Hair follicular keratinocyte (primary cell): ENCODE data around the gene CADM4. TPM values are rescaled to one million over a fixed set of nuclear protein-coding genes. Genes with fewer than 3 reads are reported as not detected.

Experiments used
- total RNA-seq: library from RNA; depleted of rRNA; stranded (reverse); fragments of >200 nt; gene quantifications from 2 replicates; pipeline ENCODE4 v1.2.3, GENCODE V29; 2015

The CADM4 gene, protein sequence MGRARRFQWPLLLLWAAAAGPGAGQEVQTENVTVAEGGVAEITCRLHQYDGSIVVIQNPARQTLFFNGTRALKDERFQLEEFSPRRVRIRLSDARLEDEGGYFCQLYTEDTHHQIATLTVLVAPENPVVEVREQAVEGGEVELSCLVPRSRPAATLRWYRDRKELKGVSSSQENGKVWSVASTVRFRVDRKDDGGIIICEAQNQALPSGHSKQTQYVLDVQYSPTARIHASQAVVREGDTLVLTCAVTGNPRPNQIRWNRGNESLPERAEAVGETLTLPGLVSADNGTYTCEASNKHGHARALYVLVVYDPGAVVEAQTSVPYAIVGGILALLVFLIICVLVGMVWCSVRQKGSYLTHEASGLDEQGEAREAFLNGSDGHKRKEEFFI
- 4.5 and 6.8 TPM in 2 replicates for total RNA-seq

GRCh38 chr19:43639519-43640423, at the start of gene CADM4:
CADM4 (minus strand) TSS chr19:43639850; CDS start chr19:43639790, 60 bp downstream.

DNA sequence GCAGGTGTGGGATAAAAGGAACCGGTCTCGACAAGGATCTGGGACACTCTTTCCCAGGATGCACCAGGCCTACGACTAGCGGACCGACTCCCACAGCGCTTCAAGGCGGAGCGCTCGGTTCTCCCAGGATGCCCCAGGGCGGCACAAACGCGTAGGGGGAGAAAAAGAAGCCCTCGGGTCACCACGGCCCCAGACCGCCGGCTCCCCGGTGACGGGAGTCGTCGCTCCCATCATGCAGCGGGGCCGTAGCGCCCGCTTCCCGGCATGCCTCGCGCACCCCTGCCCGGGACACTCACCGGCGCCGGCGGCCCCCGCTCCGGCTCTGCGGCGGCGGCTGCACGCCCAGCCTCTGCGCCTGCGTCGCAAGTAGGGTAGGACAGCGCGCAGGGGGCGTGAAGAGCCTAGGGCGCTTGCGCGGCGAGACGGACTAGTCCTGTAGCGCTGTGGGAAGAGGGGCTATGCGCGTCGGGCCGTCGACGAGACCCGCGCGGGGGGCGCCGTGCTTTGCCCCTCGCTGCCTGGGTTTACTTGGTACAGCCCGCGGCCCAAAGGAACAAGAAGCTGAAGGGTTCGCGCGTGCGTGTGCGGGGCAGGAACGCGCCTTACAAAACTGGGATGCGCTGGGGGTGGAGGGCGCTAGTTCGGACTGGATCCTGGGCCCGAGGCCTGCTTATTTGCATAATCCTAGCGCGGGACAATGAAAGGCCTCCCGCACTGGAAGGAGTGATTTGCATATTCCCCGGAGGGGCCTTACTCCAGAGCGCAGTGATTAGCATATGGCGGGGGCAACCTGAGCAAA, 20.2 kb downstream of the CADM4 start, which contains the start of gene ZNF428:
Gene ZNF428, minus strand, starts transcription at position 368 of the 799 bp plus-strand sequence. CDS start 5,325 bp downstream, outside the sequence.

DNA sequence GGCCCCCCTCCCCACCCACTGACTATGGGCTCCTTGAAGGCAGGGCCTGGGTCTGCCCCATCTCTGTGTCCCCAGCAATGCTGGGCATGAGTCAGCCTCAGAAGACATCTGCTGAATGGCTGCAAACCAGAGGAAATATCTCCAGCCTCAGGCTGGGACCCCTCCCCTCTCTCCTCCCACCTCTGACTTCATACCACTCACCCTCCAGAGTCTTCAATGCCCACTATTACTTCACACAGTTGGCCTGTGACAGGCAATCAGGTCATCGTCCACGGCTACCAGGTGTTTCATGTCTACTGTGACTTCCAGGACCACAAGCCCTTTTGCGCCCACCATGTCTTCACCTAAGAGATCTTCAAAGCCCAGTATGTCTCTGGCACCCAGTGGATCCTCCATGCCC, 27.9 kb downstream of the CADM4 start, which contains the start of gene SRRM5:
Gene SRRM5, plus strand, starts transcription at position 301 of the 400 bp plus-strand sequence. Its CDS starts 34 bp downstream, at position 335.

DNA sequence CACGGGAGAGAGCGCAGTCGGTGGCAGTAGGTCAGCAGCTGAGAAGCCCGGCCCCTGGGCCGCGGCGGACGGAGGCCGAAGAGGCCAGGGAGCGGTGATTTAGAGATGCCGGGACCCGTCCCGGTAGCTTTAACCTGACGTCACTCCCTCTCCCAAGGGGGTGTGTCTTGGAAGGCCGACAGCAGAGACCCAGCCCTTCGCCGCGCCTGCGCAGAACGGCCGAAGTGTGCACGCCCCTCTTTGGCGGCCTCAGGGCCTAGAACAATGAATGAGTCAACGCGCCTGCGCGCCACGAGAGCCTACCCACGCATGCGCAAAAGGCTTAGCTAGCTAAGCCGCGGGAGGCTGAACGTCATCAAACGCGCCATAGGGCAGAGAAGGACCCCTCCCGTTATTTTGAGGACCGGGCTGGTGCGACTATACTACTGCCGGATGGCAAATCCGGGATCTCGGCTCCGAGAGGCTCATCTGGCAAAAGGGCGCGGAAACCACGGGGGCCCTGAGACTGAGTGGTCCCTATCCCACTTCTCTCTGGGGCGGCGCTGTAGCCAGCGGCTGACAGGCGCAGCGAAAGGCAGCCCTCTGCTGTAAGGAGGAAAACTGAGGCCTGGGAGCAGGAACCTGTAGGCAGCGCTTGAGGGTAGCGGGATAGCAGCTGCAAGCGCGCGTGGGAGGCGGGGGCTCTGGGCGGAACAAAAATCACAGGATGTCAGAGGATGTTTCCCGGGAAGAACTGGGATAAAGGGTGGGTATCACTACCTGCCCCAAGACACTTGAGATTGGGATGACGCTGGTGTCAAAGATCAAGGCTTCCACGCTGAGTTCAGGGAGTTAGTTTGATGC, 43.4 kb downstream of the CADM4 start, which contains the start of the genes IRGQ and ZNF576:
Gene IRGQ, minus strand, starts transcription at position 136 of the 843 bp plus-strand sequence. CDS start 796 bp downstream, outside the sequence.
Gene ZNF576, plus strand, starts transcription at position 597 of the 843 bp plus-strand sequence. CDS start 514 bp downstream, outside the sequence.

DNA sequence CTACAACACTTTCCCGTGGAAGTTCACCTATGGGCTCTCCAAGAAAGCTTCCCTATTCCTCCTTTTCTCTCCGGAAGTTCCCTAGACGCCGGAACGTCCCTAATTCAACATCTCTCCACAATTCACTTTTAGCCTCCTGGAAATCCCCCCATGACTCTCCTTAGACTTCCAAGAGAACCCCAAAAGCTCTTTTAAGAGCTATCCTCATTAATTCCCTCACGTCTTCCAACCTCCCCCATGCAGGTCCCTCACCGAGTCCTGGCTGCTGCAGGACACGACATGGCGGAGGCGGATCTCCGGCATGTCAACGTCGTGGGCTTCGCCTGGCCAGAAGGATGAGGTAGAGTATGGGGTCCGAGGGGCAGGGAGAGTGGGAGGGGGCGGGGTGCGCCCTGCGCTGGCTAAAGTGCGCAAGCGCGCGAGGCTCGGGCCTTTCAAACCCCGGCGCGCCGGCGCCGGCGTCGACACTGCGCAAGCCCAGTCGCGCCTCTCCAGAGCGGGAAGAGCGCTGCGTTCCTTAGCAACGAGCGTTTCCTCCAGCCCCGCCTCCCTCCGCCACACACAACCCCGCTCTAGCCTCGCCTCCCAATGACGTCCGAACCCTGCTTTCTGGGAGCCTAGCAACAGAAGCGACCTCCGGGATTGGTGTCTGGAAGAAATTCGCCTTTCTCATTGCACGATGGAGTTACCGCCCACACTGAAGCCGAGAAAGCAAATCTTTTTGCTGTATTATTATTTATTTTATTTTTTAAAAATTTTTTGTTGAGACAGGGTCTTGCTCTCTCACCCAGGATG, 64.3 kb downstream of the CADM4 start, which contains the start of the genes PINLYP and XRCC1:
Gene PINLYP, plus strand, starts transcription at position 646 of the 795 bp plus-strand sequence. CDS start 1,391 bp downstream, outside the sequence.
Gene XRCC1, minus strand, starts transcription at position 372 of the 795 bp plus-strand sequence. Its CDS starts 69 bp downstream, at position 303.

Other genes with a start within 250 kb of the CADM4 start
- gene TEX101, start 225.0 kb downstream of the CADM4 start, total RNA-seq, result not detected in 2 replicates
- gene LYPD3, start 174.2 kb downstream of the CADM4 start, total RNA-seq, result 18.9 and 22.7 TPM in 2 replicates
- gene PHLDB3, start 135.1 kb downstream of the CADM4 start, total RNA-seq, result 15.8 and 25.2 TPM in 2 replicates
- 155 and 178 TPM in 2 replicates for gene ETHE1, start 112.6 kb downstream of the CADM4 start, total RNA-seq
- 0.08 TPM in 1 of 2 replicates, not detected in the other for gene ZNF575, start 106.7 kb downstream of the CADM4 start, total RNA-seq
- gene XRCC1, start 64.3 kb downstream of the CADM4 start, total RNA-seq, result 33.9 and 36.6 TPM in 2 replicates
- 6.6 and 8.0 TPM in 2 replicates for gene PINLYP, start 64.0 kb downstream of the CADM4 start, total RNA-seq
- 11.9 and 14.7 TPM in 2 replicates for gene IRGQ, start 43.7 kb downstream of the CADM4 start, total RNA-seq
- 13.0 and 14.0 TPM in 2 replicates for gene ZNF576, start 43.3 kb downstream of the CADM4 start, total RNA-seq
- not detected in 2 replicates for gene SRRM5, start 27.8 kb downstream of the CADM4 start, total RNA-seq
- gene ZNF428, start 20.2 kb downstream of the CADM4 start, total RNA-seq, result 21.2 and 23.7 TPM in 2 replicates
- gene PLAUR, start 30.3 kb upstream of the CADM4 start, total RNA-seq, result 54.5 and 110 TPM in 2 replicates
- gene IRGC, start 76.2 kb upstream of the CADM4 start, total RNA-seq, result not detected in 2 replicates
- gene SMG9, start 115.1 kb upstream of the CADM4 start, total RNA-seq, result 12.8 and 23.1 TPM in 2 replicates
- 9.2 and 19.3 TPM in 2 replicates for gene KCNN4, start 141.1 kb upstream of the CADM4 start, total RNA-seq
- gene LYPD5, start 162.6 kb upstream of the CADM4 start, total RNA-seq, result 2.6 and 4.1 TPM in 2 replicates
- 2.6 and 4.8 TPM in 2 replicates for gene ZNF283, start 187.5 kb upstream of the CADM4 start, total RNA-seq
- 0.11 and 1.6 TPM in 2 replicates for gene ZNF404, start 244.1 kb upstream of the CADM4 start, total RNA-seq